ENCODE data around the gene SEC24C. TPM values are rescaled to one million over a fixed set of nuclear protein-coding genes. Genes with fewer than 3 reads are reported as not detected.

SEC24C gene
- total RNA-seq, 1 donor from 2014 or later, result 102 TPM

GRCh38 chr10:73800560-73801252 lies 56.5 kb downstream of the SEC24C start:
- DNase-seq (ENCODE audit: low spot score), result no peak
- Mint-ChIP-seq H3K27me3 (ENCODE audit: unreplicated experiment) (peaks cover 14% of the 10 kb centered on the region), H3K36me3 (ENCODE audit: low read depth, unreplicated experiment) (peaks cover 54% of the 10 kb centered on the region), H3K27ac (ENCODE audit: unreplicated experiment) (no peak overlapping the region), H3K9me3 (ENCODE audit: unreplicated experiment) (no peaks in the 10 kb centered on the region), H3K4me1 (ENCODE audit: unreplicated experiment) (no peaks in the 10 kb centered on the region), H3K4me3 (ENCODE audit: unreplicated experiment) (no peak overlapping the region)
- TF ChIP-seq CTCF (IDR thresholded peaks at IDR 0.05; ENCODE audit: unreplicated experiment), result no peak

DNA sequence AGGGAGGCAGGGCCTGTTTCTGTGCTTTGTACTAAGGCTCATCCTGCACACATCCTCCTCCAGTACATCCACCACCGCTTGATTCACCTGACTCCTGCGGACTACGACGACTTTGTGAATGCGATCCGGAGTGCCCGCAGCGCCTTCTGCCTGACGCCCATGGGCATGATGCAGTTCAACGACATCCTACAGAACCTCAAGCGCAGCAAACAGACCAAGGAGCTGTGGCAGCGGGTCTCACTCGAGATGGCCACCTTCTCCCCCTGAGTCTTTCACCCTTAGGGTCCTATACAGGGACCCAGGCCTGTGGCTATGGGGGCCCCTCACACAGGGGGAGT lies 57.0 kb downstream of the SEC24C start:
- Mint-ChIP-seq H3K9me3 (ENCODE audit: unreplicated experiment) (no peaks in the 10 kb centered on the region), H3K4me1 (ENCODE audit: unreplicated experiment) (no peaks in the 10 kb centered on the region), H3K4me3 (ENCODE audit: unreplicated experiment) (no peak overlapping the region), H3K36me3 (ENCODE audit: low read depth, unreplicated experiment) (peaks cover 54% of the 10 kb centered on the region), H3K27me3 (ENCODE audit: unreplicated experiment) (peaks cover 13% of the 10 kb centered on the region), H3K27ac (ENCODE audit: unreplicated experiment) (no peak overlapping the region)
- TF ChIP-seq CTCF (IDR thresholded peaks at IDR 0.05; ENCODE audit: unreplicated experiment), result no peak
- no peak for DNase-seq (ENCODE audit: low spot score)

DNA sequence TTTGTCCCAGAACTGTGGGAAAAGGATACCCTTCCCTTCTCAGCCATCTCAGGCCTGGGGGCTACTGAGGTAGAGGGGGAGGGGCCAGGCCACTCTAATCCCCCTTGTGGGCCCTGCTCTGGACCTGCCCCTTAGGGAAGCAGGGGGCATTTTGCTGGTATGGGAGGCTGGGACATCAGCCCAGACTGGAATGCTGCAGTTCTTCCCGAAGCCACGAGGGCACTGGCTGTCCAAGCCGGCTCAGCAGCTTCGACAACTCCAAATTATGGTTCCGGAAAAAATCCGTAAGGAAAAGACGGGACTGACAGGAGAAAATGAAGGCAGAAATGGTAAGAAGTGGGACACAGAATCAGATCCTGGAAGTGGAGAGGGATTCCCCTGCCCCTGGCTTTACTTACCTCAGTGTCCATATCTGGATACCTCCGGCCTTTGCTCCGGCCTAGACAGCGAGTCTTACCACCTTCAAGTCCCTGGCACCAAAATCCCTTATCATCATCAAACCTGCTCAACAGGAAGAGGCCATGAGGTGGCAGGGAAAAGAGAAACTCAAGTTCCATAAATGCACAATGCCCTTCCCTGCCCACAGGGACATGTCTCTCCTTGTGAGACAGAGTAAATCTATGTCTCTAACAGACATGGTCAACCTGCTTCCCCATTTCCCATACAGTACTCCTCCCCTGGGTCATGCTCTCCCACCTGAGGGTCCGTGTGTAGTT lies 58.3 kb downstream of the SEC24C start:
- H3K4me3 Mint-ChIP-seq (ENCODE audit: unreplicated experiment), result peak overlapping the region; percentile 15
- TF ChIP-seq CTCF (IDR thresholded peaks at IDR 0.05; ENCODE audit: unreplicated experiment), result no peak
- DNase-seq (ENCODE audit: low spot score), result no peak
- no peaks in the 10 kb centered on the region for H3K9me3 Mint-ChIP-seq (ENCODE audit: unreplicated experiment)
- peaks cover 57% of the 10 kb centered on the region for H3K36me3 Mint-ChIP-seq (ENCODE audit: low read depth, unreplicated experiment)
- H3K4me1 Mint-ChIP-seq (ENCODE audit: unreplicated experiment), result peaks cover 11% of the 10 kb centered on the region
- H3K27ac Mint-ChIP-seq (ENCODE audit: unreplicated experiment), result no peak overlapping the region
- peaks cover 13% of the 10 kb centered on the region for H3K27me3 Mint-ChIP-seq (ENCODE audit: unreplicated experiment)

DNA sequence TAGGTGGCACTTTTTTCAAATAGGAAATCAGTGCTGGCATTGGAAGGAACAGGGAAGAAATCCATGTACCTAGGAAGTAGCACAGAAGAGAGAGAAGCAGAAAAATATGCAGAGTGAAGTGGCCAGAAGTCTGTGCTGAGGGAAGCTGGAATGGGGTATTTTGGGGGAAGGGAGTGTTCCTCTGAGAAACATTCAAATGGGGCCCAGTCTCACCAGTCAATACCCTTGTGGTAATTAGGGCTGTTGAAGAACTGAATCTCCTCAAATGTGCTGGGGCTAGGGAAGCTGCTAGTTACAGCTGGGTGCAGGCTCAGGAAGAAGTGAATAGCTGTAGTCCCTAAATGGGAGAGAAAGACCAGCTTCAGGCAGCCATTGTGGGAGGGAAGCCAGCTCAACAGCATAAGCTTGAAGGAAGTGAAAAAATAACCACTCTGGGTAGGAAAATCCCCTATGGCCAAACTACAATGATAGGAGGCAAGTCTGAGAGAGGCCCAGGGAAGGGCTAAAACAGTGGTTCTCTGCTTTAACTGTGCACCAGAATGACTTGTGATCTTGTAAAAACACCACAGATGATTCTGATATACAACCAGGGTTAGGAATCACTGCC lies 59.6 kb downstream of the SEC24C start:
- no peak for DNase-seq (ENCODE audit: low spot score)
- peaks cover 9% of the 10 kb centered on the region for H3K27me3 Mint-ChIP-seq (ENCODE audit: unreplicated experiment)
- H3K9me3 Mint-ChIP-seq (ENCODE audit: unreplicated experiment), result no peaks in the 10 kb centered on the region
- H3K4me1 Mint-ChIP-seq (ENCODE audit: unreplicated experiment), result peaks cover 14% of the 10 kb centered on the region
- peaks cover 51% of the 10 kb centered on the region for H3K36me3 Mint-ChIP-seq (ENCODE audit: low read depth, unreplicated experiment)
- no peak for TF ChIP-seq CTCF (IDR thresholded peaks at IDR 0.05; ENCODE audit: unreplicated experiment)
- peak overlapping the region; percentile 60 for H3K4me3 Mint-ChIP-seq (ENCODE audit: unreplicated experiment)
- peak overlapping the region; percentile 57 for H3K27ac Mint-ChIP-seq (ENCODE audit: unreplicated experiment)
